Stimulated activated CD8-positive, alpha-beta memory T cell treated with anti-CD3 and anti-CD28 coated beads, Interleukin-4, amount 100 ng/mL, for 24 hours (primary cell): ENCODE data around the gene AKAP13.

Experiments used
- DNase-seq: peaks from one replicate; pipeline ENCODE4 v3.0.0-alpha.2; 2020; ENCODE audit warnings: low read depth

AKAP13 gene

DNA sequence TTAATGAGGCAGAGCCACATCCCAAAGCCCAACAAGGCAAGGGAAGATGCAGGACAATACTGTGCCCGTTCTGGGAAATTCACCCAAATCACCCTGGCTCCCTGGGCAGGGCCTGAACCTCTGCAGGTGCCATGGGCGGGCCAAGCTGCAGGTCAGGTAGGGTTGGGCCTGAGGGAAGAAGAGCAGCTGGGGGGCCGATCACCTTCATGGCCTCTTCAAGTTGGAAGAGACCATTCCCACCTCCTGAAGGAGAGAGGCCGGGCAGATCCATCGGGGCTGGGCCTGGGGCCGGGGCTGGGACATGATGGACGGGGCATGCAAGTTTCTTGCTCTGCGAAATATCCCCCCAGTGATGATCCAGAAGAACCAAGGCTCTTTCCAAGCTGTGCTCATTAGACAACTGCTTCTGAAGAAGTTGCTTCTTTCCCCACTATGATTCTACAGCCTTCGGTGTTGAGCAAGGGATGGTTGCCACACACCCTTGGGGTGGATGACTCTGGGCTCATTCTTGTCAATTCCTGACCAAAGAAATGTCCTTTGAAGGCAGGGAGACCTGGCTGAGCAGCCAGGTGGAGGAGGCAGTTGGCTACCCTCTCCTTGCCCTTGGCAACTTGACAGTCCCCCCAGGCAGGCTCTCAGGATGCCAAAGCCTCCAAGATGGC, 376.1 kb downstream of the AKAP13 start:
- DNase-seq = no peak

DNA sequence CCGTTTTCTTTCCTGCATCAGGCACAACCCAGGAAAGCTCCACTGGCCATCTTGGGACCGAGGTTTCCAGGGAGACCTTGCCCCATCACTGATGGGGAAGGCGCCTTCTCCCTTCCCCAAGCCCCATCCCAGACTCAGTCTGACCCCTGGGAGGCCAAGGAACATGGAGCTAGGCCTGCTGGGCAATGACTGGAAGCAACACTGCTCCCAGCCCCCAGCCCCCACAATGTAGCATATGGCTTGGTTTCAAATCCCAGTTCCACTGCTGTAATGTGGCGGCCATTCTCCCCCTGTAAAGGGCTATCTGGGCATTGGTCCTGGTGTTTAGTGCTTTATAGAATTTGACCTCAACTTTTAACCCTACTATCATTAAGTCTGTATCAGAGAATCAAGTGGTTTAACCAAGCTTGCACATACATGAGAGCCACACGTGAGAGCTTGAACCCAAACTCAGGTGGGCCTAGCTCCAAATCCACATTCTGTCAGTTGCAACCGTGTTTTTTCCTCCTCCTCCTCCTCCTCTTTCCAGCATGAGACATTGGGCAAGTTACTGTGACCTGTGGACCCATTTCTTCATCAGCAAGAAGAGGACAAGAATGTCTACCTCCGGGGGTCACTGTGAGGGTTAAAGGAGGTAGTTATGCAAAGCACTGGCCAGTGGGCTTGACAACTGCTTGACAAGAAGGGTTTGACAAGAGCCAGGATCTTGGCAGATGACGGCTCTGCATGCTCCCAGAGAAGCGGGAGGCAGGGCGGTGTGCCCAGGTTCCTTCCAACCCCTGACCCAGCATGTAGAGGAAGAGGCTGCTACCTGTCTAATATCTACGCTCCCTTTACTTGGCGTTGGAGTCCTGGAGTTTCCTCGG, 376.9 kb downstream of the AKAP13 start:
- no peak for DNase-seq

GRCh38 chr15:85757939-85758654, 377.7 kb downstream of the AKAP13 start:
- DNase-seq = no peak

GRCh38 chr15:85758655-85758978, 378.2 kb downstream of the AKAP13 start:
- DNase-seq = no peak

DNA sequence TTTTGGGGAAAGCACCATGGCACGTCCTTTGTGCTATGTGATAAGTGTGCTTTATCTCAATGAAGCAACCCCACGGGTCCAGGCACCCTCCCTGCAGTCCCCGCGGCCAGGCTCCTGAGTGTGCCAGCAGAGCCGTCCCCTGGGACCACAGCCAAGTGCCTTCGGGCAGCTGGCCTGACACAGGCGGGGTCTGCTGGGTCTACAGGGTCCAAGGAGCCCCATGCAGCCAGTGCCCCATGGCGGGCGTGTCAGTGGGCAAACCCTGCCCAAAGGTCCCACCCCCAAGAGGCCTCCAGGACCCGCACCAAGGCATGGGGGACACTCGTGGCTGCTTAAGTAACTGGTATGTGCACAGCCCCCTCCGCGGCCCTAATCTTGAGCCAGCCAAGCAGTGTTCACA, 379.0 kb downstream of the AKAP13 start:
- no peak for DNase-seq

- DNase-seq = no peak
Measured at GRCh38 chr15:85760049-85760448, 379.6 kb downstream of the AKAP13 start.

DNA sequence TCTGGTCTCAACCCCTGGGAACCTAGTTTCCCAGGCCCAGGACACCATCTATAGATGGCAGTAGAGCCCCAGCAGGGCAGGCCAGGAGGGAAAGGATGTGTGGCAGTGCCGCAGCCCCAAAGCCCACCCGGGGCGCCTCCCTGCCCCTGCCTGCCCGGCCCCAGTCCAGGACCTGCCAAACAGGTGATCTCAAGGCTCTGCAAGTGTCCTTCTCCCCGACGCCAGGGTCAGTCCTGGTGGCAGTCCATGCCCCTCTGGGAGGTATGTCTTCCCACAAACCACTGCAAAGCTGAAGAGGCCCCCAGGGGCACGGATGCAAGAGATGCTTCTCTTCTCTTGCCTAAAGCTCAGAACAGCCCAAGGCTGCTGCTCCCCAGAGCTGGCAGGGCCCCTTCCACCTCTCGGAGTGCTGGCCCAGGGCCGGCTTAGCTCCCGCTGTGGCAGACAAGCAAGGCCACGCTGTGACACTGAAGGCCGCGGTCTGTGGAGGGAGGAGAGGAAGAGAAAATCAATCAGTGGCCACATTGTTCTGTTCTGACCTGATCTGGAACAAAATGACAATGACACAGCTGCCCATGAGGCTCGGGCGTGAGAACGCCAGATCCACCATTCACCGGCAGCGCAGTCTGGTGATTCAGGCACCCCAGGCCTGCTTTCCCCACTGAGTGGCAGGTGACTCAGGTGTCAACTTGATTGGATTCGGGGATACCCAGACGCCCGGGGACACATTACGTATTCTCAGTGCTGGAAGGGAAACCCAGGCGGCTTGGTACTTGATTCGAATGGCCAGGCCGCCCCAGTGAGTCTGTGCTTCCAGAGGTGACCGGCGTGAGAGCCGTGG, 380.3 kb downstream of the AKAP13 start:
- DNase-seq = no peak

DNA sequence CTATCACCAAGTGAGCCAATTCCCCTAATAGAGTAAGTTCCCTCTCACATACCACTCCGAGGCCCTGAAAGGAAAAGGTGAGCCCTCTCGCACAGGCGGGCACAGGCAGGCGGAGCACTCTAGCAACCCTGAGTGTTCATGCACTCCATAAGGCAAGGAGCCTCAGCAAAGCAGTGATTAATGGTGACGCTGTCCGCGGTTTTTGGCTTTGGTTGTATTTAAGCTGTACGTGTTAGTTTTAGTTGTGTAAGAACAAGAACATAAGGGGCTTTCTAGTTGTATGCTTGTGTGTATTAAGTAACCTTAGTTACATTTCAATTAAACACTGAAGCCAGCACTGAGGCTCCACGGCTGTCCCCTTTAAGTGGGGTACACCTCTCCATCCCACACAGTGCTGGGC, 381.2 kb downstream of the AKAP13 start:
- DNase-seq = no peak

DNA sequence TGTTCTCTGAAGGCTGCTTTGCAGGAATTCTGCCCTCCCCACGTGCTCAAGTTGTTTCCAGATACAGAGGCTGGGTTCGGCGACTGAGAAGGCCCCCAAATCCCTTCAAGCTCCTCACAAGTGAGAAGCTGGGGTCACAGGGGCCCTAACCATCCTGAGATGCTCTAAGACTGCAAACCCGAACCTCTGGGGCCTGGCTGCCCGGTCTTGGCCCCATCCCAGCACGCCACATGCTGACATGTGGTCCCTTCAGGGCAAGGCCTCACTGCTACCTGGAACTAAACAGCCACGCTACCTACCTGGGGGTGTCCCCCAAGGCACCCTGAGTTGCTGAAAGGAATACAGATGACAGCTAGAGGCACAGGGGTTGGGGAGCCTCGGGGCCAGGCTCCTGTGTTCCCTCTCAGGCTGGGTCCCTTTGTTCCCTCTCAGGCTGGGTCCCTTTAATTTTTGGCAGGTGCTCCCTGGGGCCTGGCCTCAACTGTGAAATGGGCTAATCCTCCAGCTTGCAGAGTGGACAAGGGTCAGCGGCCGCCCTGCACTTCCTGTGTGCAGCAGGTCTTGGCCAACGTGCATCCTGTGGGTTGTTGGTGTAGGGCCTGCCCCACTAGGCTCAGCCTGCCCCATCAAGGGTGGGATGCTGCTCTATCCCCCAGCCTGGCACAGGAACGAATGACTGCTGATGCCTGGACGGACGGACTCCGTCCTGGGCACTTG, 381.8 kb downstream of the AKAP13 start:
- DNase-seq = no peak

- DNase-seq = no peak
Measured at GRCh38 chr15:85762756-85763127, 382.3 kb downstream of the AKAP13 start.

DNA sequence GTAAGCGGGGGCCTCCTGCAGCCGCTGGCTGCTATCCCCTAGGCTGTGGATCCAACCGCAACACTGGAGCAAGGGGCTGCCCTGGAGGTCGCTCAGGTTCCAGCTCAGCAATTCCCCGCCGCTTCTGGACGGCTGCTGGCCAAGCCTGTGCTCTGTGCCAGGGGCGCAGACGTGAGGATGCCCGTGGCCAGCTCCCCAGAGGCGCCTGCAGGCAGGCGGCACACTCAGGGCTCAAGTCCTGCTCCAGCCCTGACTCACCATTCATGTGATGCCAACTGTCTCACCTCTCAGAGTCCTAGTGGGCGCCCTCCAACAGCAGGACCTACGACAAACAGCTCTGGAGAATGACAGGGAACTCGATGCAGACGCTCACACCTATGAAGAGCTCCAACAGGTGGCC, 382.8 kb downstream of the AKAP13 start:
- no peak for DNase-seq

GRCh38 chr15:85763673-85764633, 383.6 kb downstream of the AKAP13 start:
- no peak for DNase-seq

GRCh38 chr15:85764649-85765277, 384.4 kb downstream of the AKAP13 start:
- DNase-seq = no peak

DNA sequence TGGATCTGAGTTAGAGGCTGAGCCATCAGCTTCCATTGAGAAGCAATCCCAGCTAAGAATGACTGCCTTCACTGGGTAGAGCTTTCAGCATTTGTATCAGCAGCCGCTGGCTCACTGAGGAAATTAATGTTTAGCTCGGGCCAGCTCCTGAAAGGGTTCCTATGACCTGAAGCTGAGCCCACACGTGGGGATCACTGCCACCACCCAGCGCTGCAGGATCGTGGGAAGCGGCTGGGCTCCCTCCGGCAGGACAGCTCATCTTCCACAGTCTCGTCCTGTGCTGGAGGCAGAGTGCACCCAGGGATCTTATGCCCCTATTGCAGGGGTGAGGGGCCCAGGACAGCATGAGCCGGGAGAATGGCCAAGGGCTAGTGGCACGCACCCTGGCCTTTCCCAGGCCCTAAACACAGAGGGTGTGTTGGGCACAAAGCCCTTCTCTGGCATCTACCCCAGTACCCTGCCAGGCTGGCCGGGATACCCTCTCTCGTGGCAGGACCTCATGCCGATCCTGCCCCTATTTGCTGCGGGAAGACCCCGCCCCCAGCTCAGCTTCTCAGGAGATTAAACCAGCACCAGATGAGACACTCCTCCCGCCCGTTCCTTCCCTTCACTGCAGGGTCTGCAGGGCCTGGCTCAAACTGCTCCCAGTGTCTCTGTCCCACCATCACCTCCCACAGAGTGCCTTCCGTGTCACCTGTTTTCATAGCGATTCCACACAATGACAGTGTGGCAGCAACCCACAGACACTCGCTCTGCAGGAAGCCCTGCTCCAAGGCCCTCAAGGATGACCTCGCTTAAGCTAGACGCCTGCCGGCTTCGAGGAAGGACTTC, 385.8 kb downstream of the AKAP13 start:
- no peak for DNase-seq

GRCh38 chr15:85767785-85768529, 387.6 kb downstream of the AKAP13 start:
- DNase-seq = no peak

- DNase-seq = no peak
Measured at GRCh38 chr15:85768595-85769168, 388.3 kb downstream of the AKAP13 start.

- DNase-seq = no peak
Measured at GRCh38 chr15:85769182-85769900, 388.9 kb downstream of the AKAP13 start.
